ENCODE measurements around the gene KRTAP7-1. TPM values are rescaled to one million over a fixed set of nuclear protein-coding genes. Genes with fewer than 3 reads are reported as not detected.
A peak's percentile ranks its signal among the peaks of the same experiment; 100 is the strongest.

KRTAP7-1 gene
- total RNA-seq, 2 donors from 2014 or later, result not detected

DNA sequence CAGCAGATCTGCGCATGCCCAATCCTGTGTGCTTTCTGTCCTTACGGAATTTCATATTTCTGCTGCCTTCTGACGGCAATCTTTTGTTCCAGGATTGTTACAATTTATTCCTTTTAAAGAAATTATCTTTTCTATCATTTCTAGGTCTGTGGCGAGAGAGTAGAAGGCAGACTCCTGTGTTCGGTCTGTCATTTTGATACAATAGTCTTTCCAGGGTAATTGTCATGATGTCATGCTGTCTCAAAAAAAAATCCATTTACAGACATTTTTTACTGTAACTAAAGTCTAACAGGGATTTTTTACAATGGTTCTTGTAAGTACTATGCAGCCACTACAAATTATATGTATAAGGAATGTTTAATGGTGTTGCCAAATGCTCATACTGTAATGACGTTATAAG, 9.0 kb upstream of the KRTAP7-1 start:
- H3K36me3 ChIP-seq, result no peaks in the 10 kb centered on the region
- DNase-seq (ENCODE audit: low spot score), result no peak
- TF ChIP-seq, protein P1, sequence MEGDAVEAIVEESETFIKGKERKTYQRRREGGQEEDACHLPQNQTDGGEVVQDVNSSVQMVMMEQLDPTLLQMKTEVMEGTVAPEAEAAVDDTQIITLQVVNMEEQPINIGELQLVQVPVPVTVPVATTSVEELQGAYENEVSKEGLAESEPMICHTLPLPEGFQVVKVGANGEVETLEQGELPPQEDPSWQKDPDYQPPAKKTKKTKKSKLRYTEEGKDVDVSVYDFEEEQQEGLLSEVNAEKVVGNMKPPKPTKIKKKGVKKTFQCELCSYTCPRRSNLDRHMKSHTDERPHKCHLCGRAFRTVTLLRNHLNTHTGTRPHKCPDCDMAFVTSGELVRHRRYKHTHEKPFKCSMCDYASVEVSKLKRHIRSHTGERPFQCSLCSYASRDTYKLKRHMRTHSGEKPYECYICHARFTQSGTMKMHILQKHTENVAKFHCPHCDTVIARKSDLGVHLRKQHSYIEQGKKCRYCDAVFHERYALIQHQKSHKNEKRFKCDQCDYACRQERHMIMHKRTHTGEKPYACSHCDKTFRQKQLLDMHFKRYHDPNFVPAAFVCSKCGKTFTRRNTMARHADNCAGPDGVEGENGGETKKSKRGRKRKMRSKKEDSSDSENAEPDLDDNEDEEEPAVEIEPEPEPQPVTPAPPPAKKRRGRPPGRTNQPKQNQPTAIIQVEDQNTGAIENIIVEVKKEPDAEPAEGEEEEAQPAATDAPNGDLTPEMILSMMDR (IDR thresholded peaks at IDR 0.05), result no peak
- no peak overlapping the region for H3K4me3 ChIP-seq
- H3K27me3 ChIP-seq, result no peaks in the 10 kb centered on the region
- H3K9me3 ChIP-seq, result no peaks in the 10 kb centered on the region
- H3K27ac ChIP-seq, result no peak overlapping the region
- no peaks in the 10 kb centered on the region for H3K4me1 ChIP-seq

DNA sequence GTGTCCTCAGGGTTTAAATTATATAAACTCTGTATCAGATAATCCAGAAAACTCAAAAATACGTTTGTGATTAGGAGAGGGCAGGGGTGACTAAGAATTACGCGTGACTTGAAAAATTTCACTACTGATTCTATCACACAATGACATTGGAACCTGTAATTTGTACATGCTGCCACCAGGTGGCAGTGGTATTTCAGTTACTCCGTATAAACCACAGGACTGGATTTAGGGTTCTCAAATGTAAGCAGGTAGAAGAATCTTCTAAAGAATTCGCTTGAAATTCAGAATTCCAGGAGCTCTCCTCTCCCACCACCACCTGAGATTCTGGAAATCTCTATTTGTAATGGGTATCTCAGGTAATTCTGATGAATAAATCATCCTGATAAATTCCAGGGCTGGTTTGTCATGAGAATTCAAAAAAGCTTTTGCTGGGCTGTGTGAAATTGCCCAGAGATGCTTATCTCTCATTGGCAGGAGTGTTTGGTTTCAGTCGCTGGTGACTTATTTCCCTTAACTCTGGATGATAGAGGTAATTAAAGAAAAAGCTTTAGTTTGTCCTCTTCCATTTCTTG, 1.7 kb upstream of the KRTAP7-1 start:
- TF ChIP-seq, protein P1 (IDR thresholded peaks at IDR 0.05), result peak in 1 of 2 donors; percentile 57
- H3K27me3 ChIP-seq, result no peaks in the 10 kb centered on the region
- DNase-seq (ENCODE audit: low spot score), result no peak

DNA sequence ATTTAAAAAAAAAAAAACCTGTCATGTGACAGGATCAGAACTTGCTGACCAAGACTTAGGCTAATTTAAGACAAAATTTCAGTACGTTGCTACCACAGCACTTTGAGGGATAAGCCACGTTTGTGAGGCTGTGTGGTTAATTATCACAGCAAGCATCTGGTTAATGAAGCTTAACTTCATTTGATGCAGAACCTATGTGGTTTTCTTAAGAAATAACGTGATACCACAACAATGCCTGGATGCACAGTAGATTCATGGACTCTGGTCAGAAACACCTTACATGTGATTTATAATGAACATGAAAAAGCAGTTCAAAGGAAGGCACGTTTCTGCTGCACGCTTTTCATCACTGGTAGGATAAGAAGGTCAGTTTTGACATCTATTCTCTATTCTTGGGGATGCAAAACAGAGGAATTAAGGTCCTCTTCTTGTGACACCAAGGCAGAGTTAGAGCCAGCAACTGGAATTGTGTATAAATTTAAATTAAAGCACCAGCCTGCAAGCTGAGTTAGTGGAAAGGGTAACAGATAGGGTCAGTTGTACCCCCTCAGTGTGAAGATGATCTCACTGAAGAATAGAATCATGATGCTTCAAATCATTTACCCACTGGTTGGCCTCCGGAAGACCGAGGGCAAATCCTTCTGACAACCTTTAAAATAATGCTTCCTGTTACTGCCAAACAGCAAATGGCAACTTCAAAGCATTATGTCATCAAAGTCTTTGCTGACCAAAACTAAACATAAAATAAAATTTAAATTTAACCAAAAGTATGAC, 10.5 kb downstream of the KRTAP7-1 start:
- no peaks in the 10 kb centered on the region for H3K9me3 ChIP-seq
- H3K27ac ChIP-seq, result no peak overlapping the region
- TF ChIP-seq, protein P1 (IDR thresholded peaks at IDR 0.05), result no peak
- H3K4me1 ChIP-seq, result no peaks in the 10 kb centered on the region
- no peak overlapping the region for H3K4me3 ChIP-seq
- no peaks in the 10 kb centered on the region for H3K27me3 ChIP-seq
- H3K36me3 ChIP-seq, result no peaks in the 10 kb centered on the region
- no peak for DNase-seq (ENCODE audit: low spot score)

More for the DNA sequence above, 1.7 kb upstream of the KRTAP7-1 start:
- no peaks in the 10 kb centered on the region for H3K36me3 ChIP-seq
- no peaks in the 10 kb centered on the region for H3K4me1 ChIP-seq
- peaks cover 0 to 11% of the 10 kb centered on the region in 2 donors for H3K9me3 ChIP-seq
- no peak overlapping the region for H3K27ac ChIP-seq
- H3K4me3 ChIP-seq, result no peak overlapping the region

DNA sequence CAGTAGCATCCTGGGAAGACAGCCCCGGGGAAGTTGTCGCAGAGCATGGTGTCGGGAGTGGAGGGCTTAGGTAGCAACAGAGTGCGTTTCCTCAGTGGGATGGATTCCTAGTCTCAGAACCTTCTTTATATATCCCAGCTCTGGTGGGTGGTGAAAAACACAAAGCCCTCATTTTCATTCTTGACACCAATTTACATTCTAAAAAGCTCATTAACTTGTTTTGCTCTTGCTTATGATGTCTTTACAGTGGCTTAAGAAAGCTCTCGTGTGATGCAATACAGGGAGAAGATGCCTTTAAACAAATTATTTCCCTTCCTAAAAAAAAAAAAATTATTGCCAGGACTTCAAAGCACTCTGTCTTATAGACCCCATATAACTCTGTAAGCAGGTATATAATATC, 16.4 kb downstream of the KRTAP7-1 start, which contains the start of gene KRTAP8-1:
TSS of gene KRTAP8-1 (minus strand) at position 101 of the 400 bp plus-strand sequence. CDS start at position 47, 54 bp downstream.
- Histone ChIP-seq H3K4me3 (no peak within 1 kb of the TSS), H3K9me3 (no peaks in the 10 kb centered on the region)

DNA sequence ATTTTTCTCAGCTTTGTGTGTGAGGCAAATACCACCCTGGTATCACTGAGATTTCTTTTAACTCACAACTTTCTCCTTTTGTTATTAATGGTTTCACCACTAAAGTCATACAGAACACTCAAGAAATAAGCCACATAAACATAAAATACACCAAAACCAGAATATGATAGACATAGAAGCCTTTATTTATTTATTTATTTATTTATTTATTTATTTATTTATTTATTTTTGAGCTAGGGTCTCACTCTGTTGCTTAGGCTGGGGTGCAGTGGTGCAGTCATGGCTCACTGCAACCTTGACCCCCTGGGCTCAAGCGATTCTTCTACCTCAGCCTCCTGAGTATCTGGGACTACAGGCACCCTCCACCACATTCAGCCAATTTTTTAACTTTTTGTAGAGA, 29.0 kb downstream of the KRTAP7-1 start:
- no peak for DNase-seq (ENCODE audit: low spot score)
- H3K9me3 ChIP-seq, result no peaks in the 10 kb centered on the region
- H3K27ac ChIP-seq, result no peak overlapping the region
- TF ChIP-seq, protein P1 (IDR thresholded peaks at IDR 0.05), result no peak
- H3K27me3 ChIP-seq, result no peaks in the 10 kb centered on the region
- H3K4me1 ChIP-seq, result no peaks in the 10 kb centered on the region
- H3K36me3 ChIP-seq, result no peaks in the 10 kb centered on the region
- no peak overlapping the region for H3K4me3 ChIP-seq

More for the DNA sequence above, 16.4 kb downstream of the KRTAP7-1 start, which contains the start of gene KRTAP8-1:
- no peak for DNase-seq (ENCODE audit: low spot score)
- Histone ChIP-seq H3K4me1 (no peaks in the 10 kb centered on the region), H3K27ac (no peak within 1 kb of the TSS), H3K27me3 (no peaks in the 10 kb centered on the region), H3K36me3 (no peaks in the 10 kb centered on the region)
- TF ChIP-seq, protein P1 (IDR thresholded peaks at IDR 0.05), result no peak
